H9 (cell line): ENCODE data around the gene SYNPO2L. TPM values are rescaled to one million over a fixed set of nuclear protein-coding genes. Genes with fewer than 3 reads are reported as not detected.
A peak's percentile ranks its signal among the peaks of the same experiment; 100 is the strongest.

ENCODE experiments used
- DNase-seq: peaks from one replicate; pipeline ENCODE4 v3.0.0-alpha.2; 2017
- H2AFZ ChIP-seq: one replicate; pipeline ENCODE4 v1.6.1; 2013; ENCODE audit warnings: mild to moderate bottlenecking, low read length, control low read depth, moderate library complexity
- H2AK5ac ChIP-seq: 2 replicates; pipeline ENCODE4 v1.6.1; 2013; ENCODE audit warnings: low read length, control low read depth, mixed read lengths; ENCODE audit not compliant: insufficient read length
- H2BK120ac ChIP-seq: one replicate; pipeline ENCODE4 v1.6.1; 2013; ENCODE audit warnings: low read depth, mild to moderate bottlenecking, low read length, control low read depth, inconsistent platforms; ENCODE audit not compliant: poor library complexity, severe bottlenecking
- H2BK12ac ChIP-seq: 2 replicates; pipeline ENCODE4 v1.6.1; 2013; ENCODE audit warnings: low read length, control low read depth, mixed read lengths, low read depth; ENCODE audit not compliant: insufficient read length
- H2BK15ac ChIP-seq: 2 replicates; pipeline ENCODE4 v1.6.1; 2013; ENCODE audit warnings: low read depth, low read length, control low read depth
- H2BK20ac ChIP-seq: one replicate; pipeline ENCODE4 v1.6.1; 2013; ENCODE audit warnings: low read depth, mild to moderate bottlenecking, low read length, control low read depth, inconsistent platforms; ENCODE audit not compliant: poor library complexity, severe bottlenecking
- H2BK5ac ChIP-seq: 2 replicates; pipeline ENCODE4 v1.6.1; 2013; ENCODE audit warnings: low read length, control low read depth, mixed read lengths; ENCODE audit not compliant: insufficient read length
- H3K14ac ChIP-seq: 2 replicates; pipeline ENCODE4 v1.6.1; 2013; ENCODE audit warnings: low read length, control low read depth; ENCODE audit not compliant: insufficient read depth
- H3K18ac ChIP-seq: 2 replicates; pipeline ENCODE4 v1.6.1; 2013; ENCODE audit warnings: low read depth, mild to moderate bottlenecking, mixed read lengths, low read length, control low read depth; ENCODE audit not compliant: insufficient read length
- H3K23ac ChIP-seq: 2 replicates; pipeline ENCODE4 v1.6.1; 2013; ENCODE audit warnings: low read length, control low read depth, mixed read lengths, low read depth; ENCODE audit not compliant: insufficient read length
- H3K23me2 ChIP-seq: 2 replicates; pipeline ENCODE4 v1.6.1; 2013; ENCODE audit warnings: low read depth, mild to moderate bottlenecking, mixed read lengths, low read length, control low read depth; ENCODE audit not compliant: insufficient read length, poor library complexity, severe bottlenecking
- H3K27ac ChIP-seq: 2 replicates; pipeline ENCODE4 v1.5.1; 2013; ENCODE audit warnings: low read length, control low read depth, mixed read lengths, low read depth; ENCODE audit not compliant: insufficient read length
- H3K27me3 ChIP-seq: 2 replicates; pipeline ENCODE4 v1.6.1; 2013; ENCODE audit warnings: low read length, control low read depth, inconsistent platforms; ENCODE audit not compliant: insufficient read depth
- H3K4ac ChIP-seq: 2 replicates; pipeline ENCODE4 v1.6.1; 2013; ENCODE audit warnings: low read depth, mild to moderate bottlenecking, control low read depth, inconsistent platforms, low read length, moderate library complexity
- H3K4me1 ChIP-seq: 2 replicates; pipeline ENCODE4 v1.6.1; 2013; ENCODE audit warnings: low read length, control low read depth, inconsistent platforms; ENCODE audit not compliant: insufficient read depth
- H3K4me2 ChIP-seq: 2 replicates; pipeline ENCODE4 v1.6.1; 2013; ENCODE audit warnings: low read length, control low read depth, mixed read lengths; ENCODE audit not compliant: insufficient read length, insufficient read depth
- H3K56ac ChIP-seq: 2 replicates; pipeline ENCODE4 v1.6.1; 2013; ENCODE audit warnings: low read depth, mild to moderate bottlenecking, mixed read lengths, low read length, control low read depth; ENCODE audit not compliant: insufficient read length
- H3K79me1 ChIP-seq: 2 replicates; pipeline ENCODE4 v1.6.1; 2013; ENCODE audit warnings: low read depth, mild to moderate bottlenecking, moderate library complexity, low read length, control low read depth, inconsistent platforms; ENCODE audit not compliant: insufficient read depth, poor library complexity, severe bottlenecking
- H3K79me2 ChIP-seq: 2 replicates; pipeline ENCODE4 v1.6.1; 2013; ENCODE audit warnings: low read length, control low read depth, inconsistent platforms; ENCODE audit not compliant: insufficient read depth
- H3K9ac ChIP-seq: 2 replicates; pipeline ENCODE4 v1.6.1; 2013; ENCODE audit warnings: low read length, control low read depth, mixed read lengths; ENCODE audit not compliant: insufficient read length; ENCODE audit errors: extremely low read depth
- H3K9me3 ChIP-seq: one replicate; pipeline ENCODE4 v1.6.1; 2013; ENCODE audit warnings: low read depth, low read length, inconsistent platforms; ENCODE audit not compliant: control insufficient read depth
- H3T11ph ChIP-seq: one replicate; pipeline ENCODE4 v1.6.1; 2013; ENCODE audit warnings: mild to moderate bottlenecking, low read length, control low read depth, inconsistent platforms
- H4K20me1 ChIP-seq: one replicate; pipeline ENCODE4 v1.6.1; 2013; ENCODE audit not compliant: control insufficient read depth, insufficient read length, insufficient read depth
- H4K5ac ChIP-seq: 2 replicates; pipeline ENCODE4 v1.6.1; 2013; ENCODE audit warnings: low read depth, mild to moderate bottlenecking, mixed read lengths, low read length, control low read depth; ENCODE audit not compliant: insufficient read length
- H4K8ac ChIP-seq: replicated peaks from 2 replicates; pipeline ENCODE4 v1.6.1; 2013; ENCODE audit warnings: low read length, control low read depth, mixed read lengths, low read depth; ENCODE audit not compliant: insufficient read length
- H4K91ac ChIP-seq: 2 replicates; pipeline ENCODE4 v1.6.1; 2013; ENCODE audit warnings: low read depth, mild to moderate bottlenecking, moderate library complexity, mixed read lengths, low read length, control low read depth; ENCODE audit not compliant: insufficient read length
- H3K27ac Mint-ChIP-seq, 3 experiments: 2 replicates in 2 of 3; 3 replicates in 1 of 3; pipeline ENCODE4 v1.8.0; 2020 to 2021; ENCODE audit warnings: mixed read lengths in 3 of 3, mild to moderate bottlenecking in 1 of 3, moderate library complexity in 1 of 3
- H3K27me3 Mint-ChIP-seq: 2 replicates; pipeline ENCODE4 v1.8.0; 2021; ENCODE audit warnings: low read depth, mild to moderate bottlenecking, moderate library complexity, mixed read lengths
- H3K36me3 Mint-ChIP-seq, 3 experiments: 2 replicates in 2 of 3; 3 replicates in 1 of 3; pipeline ENCODE4 v1.8.0; 2020 to 2021; ENCODE audit warnings: low read depth in 3 of 3, mixed read lengths in 3 of 3; ENCODE audit not compliant: insufficient read depth in 1 of 3
- H3K4me1 Mint-ChIP-seq, 2 experiments: 2 replicates each; pipeline ENCODE4 v1.8.0; 2020; ENCODE audit warnings: mixed read lengths in 2 of 2
- H3K4me3 Mint-ChIP-seq, 2 experiments: 2 replicates in 1 of 2; 3 replicates in 1 of 2; pipeline ENCODE4 v1.8.0; 2020 to 2021; ENCODE audit warnings: mild to moderate bottlenecking in 2 of 2, mixed read lengths in 2 of 2, moderate library complexity in 1 of 2
- H3K9me3 Mint-ChIP-seq, 2 experiments: 2 replicates in 1 of 2; 3 replicates in 1 of 2; pipeline ENCODE4 v1.8.0; 2020; ENCODE audit warnings: mild to moderate bottlenecking in 2 of 2, mixed read lengths in 2 of 2, moderate library complexity in 1 of 2
- CTCF ChIP-seq: fragments of 200-600 bp; sonication (generic); conservative IDR thresholded peaks from 3 replicates; pipeline ENCODE4 v1.8.0; 2021; ENCODE audit warnings: antibody characterized with exemption, mild to moderate bottlenecking
- WGBS: extraction: QIAGEN DNeasy Blood & Tissue Kit; methylation state at CpG from one replicate; pipeline ENCODE4 v1.1.7; 2013; ENCODE audit warnings: missing lambda C conversion rate, low lambda C conversion rate, mixed read lengths; ENCODE audit not compliant: insufficient read length; ENCODE audit errors: extremely low coverage; 5-methylcytosine and 5-hydroxymethylcytosine counted together
- total RNA-seq: library from RNA; stranded (reverse); gene quantifications from 2 replicates; pipeline ENCODE4 v1.2.1, GENCODE V29; 2021

The SYNPO2L gene
- total RNA-seq, 1 experiment from 2014 or later, result 0.11 TPM

GRCh38 chr10:73646598-73647041 lies 9.2 kb downstream of the SYNPO2L start:
- Histone ChIP-seq H2AK5ac (no peak overlapping the region), H2BK20ac (no peak overlapping the region), H2AFZ (no peak overlapping the region), H3K4ac (no peak overlapping the region), H3K23ac (no peak overlapping the region), H3K79me2 (no peaks in the 10 kb centered on the region), H3T11ph (no peak overlapping the region), H3K9me3 (no peaks in the 10 kb centered on the region), H3K4me1 (peaks cover 3% of the 10 kb centered on the region; the same call in 1 of the 2 replicates), H2BK15ac (no peak overlapping the region), H2BK120ac (no peak overlapping the region), H3K27me3 (no peaks in the 10 kb centered on the region), H3K23me2 (peaks cover 4% of the 10 kb centered on the region), H4K8ac (no peak overlapping the region), H3K9ac (no peak overlapping the region), H4K5ac (no peak overlapping the region), H3K14ac (0 out of 2 replicates have a peak overlapping the region, but pooled peaks have one; percentile 11), H3K79me1 (no peaks in the 10 kb centered on the region), H4K91ac (no peak overlapping the region), H3K4me2 (no peak overlapping the region), H3K27ac (no peak overlapping the region), H2BK5ac (no peak overlapping the region), H4K20me1 (no peaks in the 10 kb centered on the region), H2BK12ac (no peak overlapping the region), H3K56ac (no peak overlapping the region), H3K18ac (no peak overlapping the region)
- H3K27ac Mint-ChIP-seq, result peak overlapping the region in 2 of 3 experiments; percentile 37 to 97; a peak in 4 of 7 replicates
- H3K36me3 Mint-ChIP-seq, result no peaks in the 10 kb centered on the region
- peak overlapping the region; percentile 71 to 88 for H3K4me3 Mint-ChIP-seq
- H3K9me3 Mint-ChIP-seq, result no peaks in the 10 kb centered on the region
- H3K4me1 Mint-ChIP-seq, result peaks cover 20 to 23% of the 10 kb centered on the region in 2 experiments
- WGBS, result no CpG with 5 or more reads among the region's 9 CpGs
- no peak for TF ChIP-seq CTCF
- DNase-seq, result peak; percentile 40
- H3K27me3 Mint-ChIP-seq, result peaks cover 2% of the 10 kb centered on the region
